Neuronal stem cell (in vitro differentiated cells): Measurements from ENCODE around the gene MBNL3.

Source experiments
- DNase-seq: peaks from one replicate; pipeline ENCODE4 v3.0.0-alpha.2; 2013; ENCODE audit warnings: low spot score
- H2AFZ ChIP-seq: one replicate; pipeline ENCODE4 v1.6.1; 2013; ENCODE audit warnings: mild to moderate bottlenecking, low read length, inconsistent platforms
- H2AK5ac ChIP-seq: 2 replicates; pipeline ENCODE4 v1.6.1; 2013; ENCODE audit warnings: low read depth, mild to moderate bottlenecking, inconsistent platforms, low read length, moderate library complexity, mixed read lengths
- H2BK120ac ChIP-seq: 2 replicates; pipeline ENCODE4 v1.6.1; 2013; ENCODE audit warnings: low read depth, mild to moderate bottlenecking, inconsistent platforms, low read length, moderate library complexity, mixed read lengths
- H2BK12ac ChIP-seq: one replicate; pipeline ENCODE4 v1.6.1; 2013; ENCODE audit warnings: low read length, inconsistent platforms
- H2BK15ac ChIP-seq: 2 replicates; pipeline ENCODE4 v1.6.1; 2013; ENCODE audit warnings: mild to moderate bottlenecking, low read length, inconsistent platforms, mixed read lengths
- H2BK5ac ChIP-seq: one replicate; pipeline ENCODE4 v1.6.1; 2013; ENCODE audit warnings: inconsistent platforms, mild to moderate bottlenecking, low read length, moderate library complexity
- H3K14ac ChIP-seq: one replicate; pipeline ENCODE4 v1.6.1; 2013; ENCODE audit warnings: low read length, inconsistent platforms
- H3K18ac ChIP-seq: 2 replicates; pipeline ENCODE4 v1.6.1; 2013; ENCODE audit warnings: low read length, inconsistent platforms
- H3K23ac ChIP-seq: 2 replicates; pipeline ENCODE4 v1.6.1; 2013; ENCODE audit warnings: low read depth, mild to moderate bottlenecking, mixed read lengths, low read length, inconsistent platforms; ENCODE audit not compliant: poor library complexity
- H3K27ac ChIP-seq: replicated peaks from 3 replicates; pipeline ENCODE4 v1.5.1; 2013; ENCODE audit warnings: low read length, inconsistent platforms
- H3K27me3 ChIP-seq, 3 experiments: 2 replicates each; pipeline ENCODE4 v1.6.1; 2013; ENCODE audit warnings: low read length in 3 of 3, mild to moderate bottlenecking in 2 of 3, inconsistent platforms in 1 of 3, low read depth in 1 of 3, mixed read lengths in 1 of 3, moderate library complexity in 1 of 3; ENCODE audit not compliant: control insufficient read depth in 3 of 3, insufficient read depth in 3 of 3
- H3K36me3 ChIP-seq, 2 donors: replicated peaks in 1 of 2; 2 replicates each; pipeline ENCODE4 v1.6.1; 2013; ENCODE audit warnings: low read length in 2 of 2; ENCODE audit not compliant: control insufficient read depth in 2 of 2, insufficient read depth in 2 of 2
- H3K4ac ChIP-seq: 2 replicates; pipeline ENCODE4 v1.6.1; 2013; ENCODE audit warnings: inconsistent platforms, mild to moderate bottlenecking, low read length, moderate library complexity
- H3K4me1 ChIP-seq, 2 donors: 1 replicate in 1 of 2; 2 replicates in 1 of 2; pipeline ENCODE4 v1.6.1; 2013; ENCODE audit warnings: low read length in 2 of 2, low read depth in 1 of 2; ENCODE audit not compliant: control insufficient read depth in 2 of 2, insufficient read depth in 1 of 2
- H3K4me2 ChIP-seq: one replicate; pipeline ENCODE4 v1.6.1; 2013; ENCODE audit warnings: mild to moderate bottlenecking, low read length, inconsistent platforms; ENCODE audit not compliant: insufficient read depth, poor library complexity, severe bottlenecking
- H3K4me3 ChIP-seq, 2 donors: 2 replicates each; pipeline ENCODE4 v1.5.1; 2013; ENCODE audit warnings: low read length in 2 of 2, mild to moderate bottlenecking in 2 of 2, inconsistent platforms in 1 of 2, moderate library complexity in 1 of 2
- H3K79me1 ChIP-seq: one replicate; pipeline ENCODE4 v1.6.1; 2013; ENCODE audit warnings: low read depth, mild to moderate bottlenecking, inconsistent platforms, low read length, moderate library complexity
- H3K9ac ChIP-seq: one replicate; pipeline ENCODE4 v1.6.1; 2013; ENCODE audit warnings: mild to moderate bottlenecking, low read depth, low read length, inconsistent platforms; ENCODE audit not compliant: poor library complexity
- H3K9me3 ChIP-seq, 2 donors: replicated peaks in 1 of 2; 2 replicates each; pipeline versions ENCODE3 to v1.6.1; 2013; ENCODE audit warnings: low read length in 2 of 2, mild to moderate bottlenecking in 2 of 2, inconsistent platforms in 1 of 2, low read depth in 1 of 2, mixed read lengths in 1 of 2, moderate library complexity in 1 of 2; ENCODE audit not compliant: control insufficient read depth in 2 of 2, insufficient read depth in 1 of 2
- H4K8ac ChIP-seq: one replicate; pipeline ENCODE4 v1.6.1; 2013; ENCODE audit warnings: low read depth, mild to moderate bottlenecking, inconsistent platforms, low read length, moderate library complexity
- H4K91ac ChIP-seq: one replicate; pipeline ENCODE4 v1.6.1; 2013; ENCODE audit warnings: low read length, low read depth, mild to moderate bottlenecking, inconsistent platforms; ENCODE audit not compliant: poor library complexity
- WGBS, 2 donors: extraction: QIAGEN DNeasy Blood & Tissue Kit; methylation state at CpG; one replicate each; pipeline ENCODE4 v1.1.7; 2013; ENCODE audit warnings: missing lambda C conversion rate in 2 of 2, mixed read lengths in 1 of 2; ENCODE audit not compliant: insufficient read length in 2 of 2, insufficient replicate concordance in 1 of 2; ENCODE audit errors: extremely low coverage in 2 of 2; 5-methylcytosine and 5-hydroxymethylcytosine counted together

The MBNL3 gene

DNA sequence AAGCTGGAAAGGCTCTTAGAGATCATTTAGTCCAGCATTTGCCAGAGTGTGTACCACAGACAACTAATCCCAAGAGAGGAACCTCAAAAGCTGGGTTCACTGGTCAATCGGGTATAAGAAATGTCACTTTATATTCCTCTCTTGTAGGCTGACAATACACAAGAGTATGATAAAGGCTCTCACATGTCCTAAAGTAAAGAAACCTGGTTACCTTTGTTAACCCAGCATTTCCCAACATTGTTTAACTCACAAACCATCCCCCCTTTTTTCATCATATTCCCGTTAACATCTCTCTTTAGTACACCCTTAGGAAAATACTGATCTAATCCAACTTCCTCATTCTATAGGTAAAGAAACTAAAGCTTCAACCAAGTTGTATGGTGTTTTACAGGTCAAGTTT, 74.4 kb downstream of the MBNL3 start:
- no peaks in the 10 kb centered on the region for H3K36me3 ChIP-seq
- H3K4ac ChIP-seq: no peak overlapping the region
- H4K8ac ChIP-seq: no peak overlapping the region
- H3K4me2 ChIP-seq: no peak overlapping the region
- no peak overlapping the region for H2BK12ac ChIP-seq
- H3K14ac ChIP-seq: no peak overlapping the region
- no peaks in the 10 kb centered on the region for H3K9me3 ChIP-seq
- H2BK5ac ChIP-seq: no peak overlapping the region
- H3K9ac ChIP-seq: no peak overlapping the region
- peaks cover 10 to 13% of the 10 kb centered on the region in 2 donors for H3K4me1 ChIP-seq
- no peak overlapping the region for H3K18ac ChIP-seq
- H4K91ac ChIP-seq: no peak overlapping the region
- H3K79me1 ChIP-seq: no peaks in the 10 kb centered on the region
- no peak overlapping the region for H2BK120ac ChIP-seq
- DNase-seq: no peak
- H3K27me3 ChIP-seq: peaks cover 0 to 2% (median 0%) of the 10 kb centered on the region in 3 experiments
- H2AK5ac ChIP-seq: no peak overlapping the region
- H3K4me3 ChIP-seq: no peak overlapping the region
- no peak overlapping the region for H3K27ac ChIP-seq
- WGBS, 2 donors: 100% methylated on average over 1 of the region's 2 CpGs
- no peak overlapping the region for H2BK15ac ChIP-seq
- no peak overlapping the region for H3K23ac ChIP-seq
- H2AFZ ChIP-seq: no peak overlapping the region

- WGBS, 2 donors: no CpG with 5 or more reads among the region's 7 CpGs
- Histone ChIP-seq H3K4me1 (peaks cover 12 to 13% of the 10 kb centered on the region in 2 donors), H2BK12ac (no peak overlapping the region), H3K27me3 (peaks cover 0 to 2% (median 0%) of the 10 kb centered on the region in 3 experiments), H3K9ac (no peak overlapping the region), H3K4ac (no peak overlapping the region), H3K14ac (no peak overlapping the region), H3K79me1 (no peaks in the 10 kb centered on the region), H3K23ac (no peak overlapping the region), H3K18ac (no peak overlapping the region), H3K9me3 (no peaks in the 10 kb centered on the region), H2BK120ac (no peak overlapping the region), H2BK5ac (no peak overlapping the region), H3K27ac (no peak overlapping the region), H2BK15ac (no peak overlapping the region), H4K8ac (no peak overlapping the region), H2AFZ (no peak overlapping the region), H4K91ac (no peak overlapping the region), H3K4me2 (no peak overlapping the region), H2AK5ac (no peak overlapping the region), H3K36me3 (no peaks in the 10 kb centered on the region), H3K4me3 (no peak overlapping the region)
- no peak for DNase-seq
These were observed 75.4 kb downstream of the MBNL3 start for GRCh38 chrX:132413459-132413858.

- Histone ChIP-seq H3K18ac (no peak overlapping the region), H3K36me3 (no peaks in the 10 kb centered on the region), H3K27ac (no peak overlapping the region), H2AK5ac (no peak overlapping the region), H3K4me1 (peaks cover 12 to 13% of the 10 kb centered on the region in 2 donors), H2BK120ac (no peak overlapping the region), H2BK5ac (no peak overlapping the region), H4K8ac (no peak overlapping the region), H3K4me2 (peak overlapping the region; percentile 11), H3K9ac (no peak overlapping the region), H3K79me1 (no peaks in the 10 kb centered on the region), H2AFZ (peak overlapping the region; percentile 14), H2BK12ac (no peak overlapping the region), H4K91ac (no peak overlapping the region), H3K27me3 (peaks cover 0 to 2% (median 0%) of the 10 kb centered on the region in 3 experiments), H3K4ac (no peak overlapping the region), H3K14ac (no peak overlapping the region), H3K23ac (no peak overlapping the region), H3K4me3 (no peak overlapping the region), H2BK15ac (no peak overlapping the region), H3K9me3 (no peaks in the 10 kb centered on the region)
- DNase-seq: peak; percentile 21
- no CpG with 5 or more reads among the region's 7 CpGs for WGBS, 2 donors
These were observed 76.6 kb downstream of the MBNL3 start for GRCh38 chrX:132412208-132412607.

- Histone ChIP-seq H3K4me2 (no peak overlapping the region), H4K8ac (no peak overlapping the region), H4K91ac (no peak overlapping the region), H3K23ac (no peak overlapping the region), H3K4ac (no peak overlapping the region), H2BK12ac (no peak overlapping the region), H3K9ac (no peak overlapping the region), H2AK5ac (no peak overlapping the region), H3K9me3 (no peaks in the 10 kb centered on the region), H3K18ac (no peak overlapping the region), H3K4me3 (no peak overlapping the region), H3K79me1 (no peaks in the 10 kb centered on the region), H3K27ac (no peak overlapping the region), H3K27me3 (peaks cover 0 to 4% (median 0%) of the 10 kb centered on the region in 3 experiments), H3K36me3 (no peaks in the 10 kb centered on the region), H2AFZ (peak overlapping the region; percentile 14), H2BK5ac (no peak overlapping the region), H3K14ac (no peak overlapping the region), H2BK120ac (no peak overlapping the region), H2BK15ac (no peak overlapping the region), H3K4me1 (peaks cover 12 to 13% of the 10 kb centered on the region in 2 donors)
- no CpG with 5 or more reads among the region's 8 CpGs for WGBS, 2 donors
- no peak for DNase-seq
These were observed 77.4 kb downstream of the MBNL3 start for GRCh38 chrX:132411310-132411977.
